ENCODE data around the gene LPA. TPM values are rescaled to one million over a fixed set of nuclear protein-coding genes. Genes with fewer than 3 reads are reported as not detected.

The LPA gene
- total RNA-seq, 4 donors from 2014 or later = 0.24 to 0.88 (median 0.62) TPM; not detected in 1

- no peak for TF ChIP-seq CTCF (IDR thresholded peaks at IDR 0.05)
- Histone ChIP-seq H3K4me3 (no peak overlapping the region), H3K36me3 (no peaks in the 10 kb centered on the region), H3K9me3 (peaks cover 0 to 7% of the 10 kb centered on the region in 2 donors), H3K4me1 (no peaks in the 10 kb centered on the region), H3K27ac (no peak overlapping the region), H3K27me3 (no peaks in the 10 kb centered on the region)
- intact Hi-C loops (cut with DNase I; ENCODE audit: low total_unique reads) = no loop called here
- DNase-seq = no peak
Observed at GRCh38 chr6:160500639-160501038, 163.4 kb downstream of the LPA start.

- no peaks in the 10 kb centered on the region for H3K9me3 ChIP-seq
- H3K27ac ChIP-seq = no peak overlapping the region
- H3K36me3 ChIP-seq = no peaks in the 10 kb centered on the region
- DNase-seq = no peak
- no peak overlapping the region for H3K4me3 ChIP-seq
- no peaks in the 10 kb centered on the region for H3K4me1 ChIP-seq
- TF ChIP-seq POLR2A (IDR thresholded peaks at IDR 0.05) (no peak), CTCF (IDR thresholded peaks at IDR 0.05) (no peak)
- intact Hi-C loops (cut with DNase I; ENCODE audit: low total_unique reads) = no loop called here
- H3K27me3 ChIP-seq = no peaks in the 10 kb centered on the region
Observed at GRCh38 chr6:160494576-160494975, 169.5 kb downstream of the LPA start.

GRCh38 chr6:160489091-160489490, 175.0 kb downstream of the LPA start:
- Histone ChIP-seq H3K4me3 (no peak overlapping the region), H3K27ac (no peak overlapping the region), H3K4me1 (no peaks in the 10 kb centered on the region), H3K27me3 (no peaks in the 10 kb centered on the region), H3K9me3 (no peaks in the 10 kb centered on the region), H3K36me3 (no peaks in the 10 kb centered on the region)
- TF ChIP-seq POLR2A (IDR thresholded peaks at IDR 0.05) (no peak), CTCF (IDR thresholded peaks at IDR 0.05) (no peak)
- intact Hi-C loops (cut with DNase I; ENCODE audit: low total_unique reads) = no loop called here
- DNase-seq = no peak

- H3K36me3 ChIP-seq = no peaks in the 10 kb centered on the region
- no peak for TF ChIP-seq POLR2A (IDR thresholded peaks at IDR 0.05)
- H3K4me3 ChIP-seq = no peak overlapping the region
- no peak overlapping the region for H3K27ac ChIP-seq
- intact Hi-C loops (cut with DNase I; ENCODE audit: low total_unique reads) = no loop called here
- no peaks in the 10 kb centered on the region for H3K27me3 ChIP-seq
- no peak for DNase-seq
- no peaks in the 10 kb centered on the region for H3K9me3 ChIP-seq
- H3K4me1 ChIP-seq = no peaks in the 10 kb centered on the region
Observed at GRCh38 chr6:160487116-160487515, 177.0 kb downstream of the LPA start.

Other genes starting within 250 kb of the LPA start
- gene PLG, start 38.0 kb upstream of the LPA start, total RNA-seq = not detected

All from uterus (tissue), 4 donors.